K562 (cell line): ENCODE measurements around the gene MYO3B. TPM values are rescaled to one million over a fixed set of nuclear protein-coding genes. Genes with fewer than 3 reads are reported as not detected.
A peak's percentile ranks its signal among the peaks of the same experiment; 100 is the strongest.

Source experiments
- ATF7 ChIP-seq: fragments of 450-650 bp; IDR thresholded peaks from 2 replicates; pipeline ENCODE4 v1.7.1; 2014; ENCODE audit warnings: mild to moderate bottlenecking, moderate library complexity
- COPS2 ChIP-seq: fragments of 450-650 bp; conservative IDR thresholded peaks from 2 replicates; pipeline ENCODE4 v1.6.1; 2016; ENCODE audit warnings: mild to moderate bottlenecking, moderate library complexity
- ETV5 ChIP-seq: sonication (generic); formaldehyde crosslinking; IDR thresholded peaks from 2 replicates; pipeline ENCODE4 v1.4.0; 2020; ENCODE audit warnings: low read depth, mild to moderate bottlenecking, missing genetic modification reagents
- HDGF ChIP-seq: fragments of 450-650 bp; IDR thresholded peaks from 2 replicates; pipeline ENCODE4 v1.6.1; 2016
- HMG20A ChIP-seq: fragments of 450-650 bp; formaldehyde crosslinking; conservative IDR thresholded peaks from 2 replicates; pipeline ENCODE4 v1.4.0; 2020; ENCODE audit warnings: mild to moderate bottlenecking, mixed read lengths
- ILK ChIP-seq: fragments of 450-650 bp; IDR thresholded peaks from 2 replicates; pipeline ENCODE4 v1.6.1; 2016; ENCODE audit warnings: missing genetic modification characterization, low read depth, mild to moderate bottlenecking, missing compliant biosample characterization, moderate library complexity, borderline replicate concordance
- SOX6 ChIP-seq: fragments of 450-650 bp; IDR thresholded peaks from 2 replicates; pipeline ENCODE4 v1.6.1; 2014; ENCODE audit warnings: mild to moderate bottlenecking
- TSHZ1 ChIP-seq: fragments of 250-450 bp; sonication (Bioruptor Pico); IDR thresholded peaks from 2 replicates; pipeline ENCODE4 v1.4.0; 2020; ENCODE audit warnings: mild to moderate bottlenecking, moderate library complexity
- XRCC3 ChIP-seq: fragments of 450-650 bp; IDR thresholded peaks from 2 replicates; pipeline ENCODE4 v1.6.1; 2017; ENCODE audit warnings: mild to moderate bottlenecking, moderate library complexity
- ZNF431 ChIP-seq: sonication (generic); formaldehyde crosslinking; IDR thresholded peaks from 2 replicates; pipeline ENCODE4 v1.8.0; 2022; ENCODE audit warnings: mild to moderate bottlenecking, missing genetic modification reagents
- ZNF449 ChIP-seq: fragments of 250-450 bp; sonication (Bioruptor Pico); IDR thresholded peaks from 2 replicates; pipeline ENCODE4 v1.8.0; 2022; ENCODE audit warnings: moderate library complexity, mild to moderate bottlenecking, inconsistent platforms
- ZNF77 ChIP-seq: fragments of 250-450 bp; sonication (Bioruptor Pico); IDR thresholded peaks from 2 replicates; pipeline ENCODE4 v1.5.0; 2020
- polyA plus RNA-seq, 8 experiments: library from polyadenylated mRNA; depleted of rRNA in 4 of 8; stranded (reverse) in 5 of 8; unstranded in 3 of 8; fragments of >200 nt; fragmentation: Nextera tagmentation in 2 of 8; fragmentation: Illumina TruSeq in 1 of 8; extraction: Ambion mirVana in 2 of 8; extraction: Trizol in 1 of 8; gene quantifications; 2 replicates each; pipeline versions ENCODE4 v1.2.1 to v1.2.3, GENCODE V29; 2011 to 2014; ENCODE audit warnings: inconsistent platforms in 1 of 8, missing spikeins in 1 of 8
- total RNA-seq, 7 experiments: library from RNA; depleted of rRNA in 6 of 7; stranded (reverse); fragments of >200 nt in 6 of 7; fragmentation: Illumina TruSeq in 2 of 7; extraction: Trizol in 2 of 7; gene quantifications; 2 replicates each; pipeline versions ENCODE4 v1.2.1 to v1.2.3, GENCODE V29; 2011 to 2021; ENCODE audit warnings: low replicate concordance in 1 of 7
- TF ChIP-seq, protein P1 (sequence below): fragments of 450-650 bp; IDR thresholded peaks from 2 replicates; pipeline ENCODE4 v1.6.1; 2017; ENCODE audit warnings: antibody characterized with exemption, mild to moderate bottlenecking

Gene MYO3B
- total and polyA plus RNA-seq, 9 of the 15 experiments (the other 6 are each of a cell fraction or from before 2014, with no cell fraction given), result 2.7 to 6.5 (median 3.6) TPM

- TF ChIP-seq COPS2 (no peak), HMG20A (CRISPR knock-in tag) (no peak), ETV5 (no peak), SOX6 (peak; percentile 63; the same call in 1 of the 2 replicates), ZNF77 (CRISPR knock-in tag) (no peak), HDGF (no peak), ZNF449 (no peak), ZNF431 (CRISPR knock-in tag) (no peak), XRCC3 (no peak), ATF7 (peak; percentile 97), ILK (tag) (no peak), TSHZ1 (CRISPR knock-in tag) (no peak)
- TF ChIP-seq, protein P1, sequence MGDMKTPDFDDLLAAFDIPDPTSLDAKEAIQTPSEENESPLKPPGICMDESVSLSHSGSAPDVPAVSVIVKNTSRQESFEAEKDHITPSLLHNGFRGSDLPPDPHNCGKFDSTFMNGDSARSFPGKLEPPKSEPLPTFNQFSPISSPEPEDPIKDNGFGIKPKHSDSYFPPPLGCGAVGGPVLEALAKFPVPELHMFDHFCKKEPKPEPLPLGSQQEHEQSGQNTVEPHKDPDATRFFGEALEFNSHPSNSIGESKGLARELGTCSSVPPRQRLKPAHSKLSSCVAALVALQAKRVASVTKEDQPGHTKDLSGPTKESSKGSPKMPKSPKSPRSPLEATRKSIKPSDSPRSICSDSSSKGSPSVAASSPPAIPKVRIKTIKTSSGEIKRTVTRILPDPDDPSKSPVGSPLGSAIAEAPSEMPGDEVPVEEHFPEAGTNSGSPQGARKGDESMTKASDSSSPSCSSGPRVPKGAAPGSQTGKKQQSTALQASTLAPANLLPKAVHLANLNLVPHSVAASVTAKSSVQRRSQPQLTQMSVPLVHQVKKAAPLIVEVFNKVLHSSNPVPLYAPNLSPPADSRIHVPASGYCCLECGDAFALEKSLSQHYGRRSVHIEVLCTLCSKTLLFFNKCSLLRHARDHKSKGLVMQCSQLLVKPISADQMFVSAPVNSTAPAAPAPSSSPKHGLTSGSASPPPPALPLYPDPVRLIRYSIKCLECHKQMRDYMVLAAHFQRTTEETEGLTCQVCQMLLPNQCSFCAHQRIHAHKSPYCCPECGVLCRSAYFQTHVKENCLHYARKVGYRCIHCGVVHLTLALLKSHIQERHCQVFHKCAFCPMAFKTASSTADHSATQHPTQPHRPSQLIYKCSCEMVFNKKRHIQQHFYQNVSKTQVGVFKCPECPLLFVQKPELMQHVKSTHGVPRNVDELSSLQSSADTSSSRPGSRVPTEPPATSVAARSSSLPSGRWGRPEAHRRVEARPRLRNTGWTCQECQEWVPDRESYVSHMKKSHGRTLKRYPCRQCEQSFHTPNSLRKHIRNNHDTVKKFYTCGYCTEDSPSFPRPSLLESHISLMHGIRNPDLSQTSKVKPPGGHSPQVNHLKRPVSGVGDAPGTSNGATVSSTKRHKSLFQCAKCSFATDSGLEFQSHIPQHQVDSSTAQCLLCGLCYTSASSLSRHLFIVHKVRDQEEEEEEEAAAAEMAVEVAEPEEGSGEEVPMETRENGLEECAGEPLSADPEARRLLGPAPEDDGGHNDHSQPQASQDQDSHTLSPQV, result peak; percentile 31; the same call in 1 of the 2 replicates
Measured at GRCh38 chr2:170345607-170346006, 167.7 kb downstream of the MYO3B start (continued).
